ENCODE results near the gene ZNF892.
"Not testable (repeated sequence)": the region's sequence is repeated elsewhere in the genome, so short reads cannot be mapped to it uniquely, and the experiment has no call there.

The ZNF892 gene

GRCh38 chr2:95225658-95226057 lies 18.3 kb downstream of the ZNF892 start:
- no peak for DNase-seq

GRCh38 chr2:95231723-95232122 lies 24.4 kb downstream of the ZNF892 start:
- peak; percentile 22 for DNase-seq

- no peak for DNase-seq
Observed at GRCh38 chr2:95232232-95232631, 24.9 kb downstream of the ZNF892 start.

- DNase-seq, result no peak
Observed at GRCh38 chr2:95234286-95234785, 27.0 kb downstream of the ZNF892 start.

GRCh38 chr2:95234816-95235215 lies 27.5 kb downstream of the ZNF892 start:
- DNase-seq, result no peak

DNA sequence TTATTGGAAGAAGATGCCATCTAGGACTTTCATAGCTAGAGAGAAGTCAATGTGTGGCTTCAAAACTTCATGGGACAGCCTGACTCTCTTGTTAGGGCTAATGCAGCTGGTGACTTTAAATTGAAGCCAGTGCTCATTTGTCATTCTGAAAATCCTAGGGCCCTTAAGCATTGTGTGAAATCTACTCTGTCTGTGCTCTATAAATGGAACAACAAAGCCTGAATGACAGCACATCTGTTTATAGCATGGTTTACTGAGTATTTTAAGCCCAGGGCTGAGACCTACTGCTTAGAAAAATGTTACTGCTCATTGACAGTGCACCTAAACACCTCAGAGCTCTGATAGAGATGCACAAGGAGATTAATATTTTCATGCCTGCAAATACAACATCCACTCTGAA lies 30.8 kb downstream of the ZNF892 start:
- no peak for DNase-seq

DNA sequence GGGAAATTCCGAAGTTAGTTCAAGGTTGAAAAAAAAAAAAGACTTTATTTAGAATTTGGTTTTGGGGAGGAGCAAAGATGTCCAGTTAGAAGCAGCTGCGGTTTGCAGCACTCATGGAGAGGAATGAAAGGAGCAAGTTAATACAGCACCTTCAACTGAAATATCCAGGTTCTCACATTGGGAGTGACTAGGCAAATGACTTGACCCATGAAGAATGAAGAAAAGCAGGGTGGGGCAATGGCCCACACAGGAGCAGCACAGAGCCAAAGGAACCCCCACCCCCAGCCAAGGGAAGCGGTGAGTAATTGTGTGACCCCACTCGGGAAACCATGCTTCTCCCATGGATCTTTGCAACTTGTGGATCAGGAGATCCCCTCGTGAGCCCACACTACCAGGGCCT lies 32.8 kb downstream of the ZNF892 start:
- no peak for DNase-seq

DNA sequence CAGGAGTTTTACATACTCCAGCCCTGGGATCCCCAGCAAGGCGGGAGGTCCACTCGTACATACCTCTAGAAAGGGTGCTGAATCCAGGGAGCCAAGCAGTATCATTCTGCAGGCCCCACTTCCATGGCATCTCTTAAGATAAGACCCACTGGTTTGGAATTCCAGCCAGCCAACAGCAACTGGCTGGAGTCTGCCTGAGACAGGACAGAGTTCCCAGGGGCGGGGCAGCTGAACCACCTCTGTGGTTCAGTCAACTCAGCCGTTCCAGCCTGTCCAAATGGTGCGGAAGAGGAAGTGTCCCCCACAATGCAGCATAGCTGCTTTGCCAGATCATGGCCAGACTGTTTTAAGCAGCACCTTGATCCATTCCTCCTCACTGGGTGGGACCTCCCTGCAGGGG lies 33.2 kb downstream of the ZNF892 start:
- DNase-seq, result no peak

DNA sequence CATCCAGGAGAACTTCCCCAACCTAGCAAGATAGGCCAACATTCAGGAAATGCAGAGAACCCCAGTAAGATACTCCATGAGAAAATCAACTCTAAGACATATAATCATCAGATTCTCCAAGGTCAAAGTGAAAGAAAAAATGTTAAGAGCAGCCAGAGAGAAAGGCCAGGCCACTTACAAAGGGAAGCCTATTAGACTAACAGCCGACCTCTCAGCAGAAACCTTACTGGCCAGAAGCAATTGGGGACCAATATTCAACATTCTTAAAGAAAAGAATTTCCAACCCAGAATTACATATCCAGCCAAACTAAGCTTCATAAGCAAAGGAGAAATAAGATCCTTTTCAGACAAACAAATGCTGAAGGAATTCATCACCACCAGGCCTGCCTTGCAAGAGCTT lies 34.8 kb downstream of the ZNF892 start:
- not testable (repeated sequence) for DNase-seq

Data from right kidney (tissue), 1 donor.